Embryonic facial prominence (tissue), 1 donor: ENCODE measurements around the gene ID2.

Experiments
- DNase-seq: peaks from one replicate; pipeline ENCODE4 v3.0.0-alpha.2; 2016; ENCODE audit errors: extremely low spot score

Gene ID2

GRCh38 chr2:8732601-8733000 is 50.7 kb downstream of the ID2 start:
- no peak for DNase-seq
